Transverse colon (tissue), 3 donors: ENCODE data around the gene DZIP1L.

Experiments
- POLR2A ChIP-seq: fragments of 450-650 bp; IDR thresholded peaks from one replicate; pipeline ENCODE4 v1.6.1; 2016; ENCODE audit warnings: antibody characterized with exemption, mild to moderate bottlenecking, moderate library complexity
- TF ChIP-seq, protein P1 (sequence below), 5 experiments: fragments of 200-600 bp in 3 of 5; fragments of 450-650 bp in 2 of 5; sonication (generic) in 3 of 5; IDR thresholded peaks; 1 replicate in 2 of 5; 2 replicates in 3 of 5; pipeline ENCODE4 v1.5.1; 2016 to 2017; ENCODE audit warnings: antibody characterized with exemption in 5 of 5, inconsistent platforms in 3 of 5, mild to moderate bottlenecking in 2 of 5, moderate library complexity in 1 of 5

DNA sequence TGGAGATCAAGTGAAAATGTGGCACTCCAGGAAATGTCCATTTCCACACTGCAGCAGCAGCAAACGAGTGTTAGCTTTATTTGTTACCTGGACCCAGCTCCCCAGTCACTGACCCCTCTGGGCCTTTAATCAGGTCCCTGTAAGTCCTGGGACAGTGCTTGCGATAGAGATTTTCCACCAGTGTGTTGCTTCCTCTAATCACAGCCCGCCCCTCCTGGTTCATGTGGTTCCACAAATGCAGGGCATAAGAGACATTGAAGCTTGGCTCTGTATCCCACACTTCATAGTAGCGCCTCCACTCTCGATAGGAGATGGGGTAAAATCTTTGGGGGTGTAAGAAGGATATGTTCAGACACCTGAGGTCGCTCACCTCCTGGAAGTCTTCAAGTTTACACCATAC, 8.8 kb upstream of the DZIP1L start:
- TF ChIP-seq, protein P1, sequence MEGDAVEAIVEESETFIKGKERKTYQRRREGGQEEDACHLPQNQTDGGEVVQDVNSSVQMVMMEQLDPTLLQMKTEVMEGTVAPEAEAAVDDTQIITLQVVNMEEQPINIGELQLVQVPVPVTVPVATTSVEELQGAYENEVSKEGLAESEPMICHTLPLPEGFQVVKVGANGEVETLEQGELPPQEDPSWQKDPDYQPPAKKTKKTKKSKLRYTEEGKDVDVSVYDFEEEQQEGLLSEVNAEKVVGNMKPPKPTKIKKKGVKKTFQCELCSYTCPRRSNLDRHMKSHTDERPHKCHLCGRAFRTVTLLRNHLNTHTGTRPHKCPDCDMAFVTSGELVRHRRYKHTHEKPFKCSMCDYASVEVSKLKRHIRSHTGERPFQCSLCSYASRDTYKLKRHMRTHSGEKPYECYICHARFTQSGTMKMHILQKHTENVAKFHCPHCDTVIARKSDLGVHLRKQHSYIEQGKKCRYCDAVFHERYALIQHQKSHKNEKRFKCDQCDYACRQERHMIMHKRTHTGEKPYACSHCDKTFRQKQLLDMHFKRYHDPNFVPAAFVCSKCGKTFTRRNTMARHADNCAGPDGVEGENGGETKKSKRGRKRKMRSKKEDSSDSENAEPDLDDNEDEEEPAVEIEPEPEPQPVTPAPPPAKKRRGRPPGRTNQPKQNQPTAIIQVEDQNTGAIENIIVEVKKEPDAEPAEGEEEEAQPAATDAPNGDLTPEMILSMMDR (IDR thresholded peaks at IDR 0.05): no peak
- no peak for TF ChIP-seq POLR2A
